Liver (tissue), 9 donors: ENCODE results near the gene STK32C. TPM values are rescaled to one million over a fixed set of nuclear protein-coding genes. Genes with fewer than 3 reads are reported as not detected.

ENCODE experiments used
- DNase-seq: peaks from one replicate; pipeline ENCODE4 v3.0.0-alpha.2; 2017; ENCODE audit warnings: low spot score
- H3K27ac ChIP-seq, 2 donors: one replicate each; pipeline ENCODE4 v1.7.0; 2013; ENCODE audit warnings: inconsistent platforms in 2 of 2, low read length in 2 of 2, control low read depth in 1 of 2, low read depth in 1 of 2, mild to moderate bottlenecking in 1 of 2
- H3K27me3 ChIP-seq, 4 donors: one replicate each; pipeline versions ENCODE4 v1.6.1 to v1.7.0; 2013; ENCODE audit warnings: low read length in 3 of 4, inconsistent platforms in 1 of 4, mild to moderate bottlenecking in 1 of 4, moderate library complexity in 1 of 4; ENCODE audit not compliant: control insufficient read depth in 4 of 4, insufficient read depth in 4 of 4
- H3K36me3 ChIP-seq, 4 donors: one replicate each; pipeline versions ENCODE4 v1.6.1 to v1.7.0; 2013; ENCODE audit warnings: low read length in 3 of 4, mild to moderate bottlenecking in 3 of 4, low read depth in 1 of 4, moderate library complexity in 1 of 4; ENCODE audit not compliant: control insufficient read depth in 4 of 4, insufficient read depth in 3 of 4
- H3K4me1 ChIP-seq, 4 donors: one replicate each; pipeline versions ENCODE4 v1.6.1 to v1.7.0; 2013; ENCODE audit warnings: low read length in 3 of 4, mild to moderate bottlenecking in 3 of 4, moderate library complexity in 1 of 4; ENCODE audit not compliant: control insufficient read depth in 4 of 4, insufficient read depth in 4 of 4
- H3K4me3 ChIP-seq, 3 donors: one replicate each; pipeline versions ENCODE4 v1.6.1 to v1.7.0; 2013; ENCODE audit warnings: low read length in 3 of 3, control low read depth in 1 of 3, low read depth in 1 of 3, mild to moderate bottlenecking in 1 of 3
- H3K9ac ChIP-seq, 2 donors: one replicate each; pipeline ENCODE4 v1.7.0; 2013; ENCODE audit warnings: low read length in 2 of 2, mild to moderate bottlenecking in 2 of 2, moderate library complexity in 2 of 2, control low read depth in 1 of 2, low read depth in 1 of 2
- H3K9me3 ChIP-seq, 4 donors: one replicate each; pipeline versions ENCODE4 v1.6.1 to v1.7.0; 2013; ENCODE audit warnings: low read length in 3 of 4; ENCODE audit not compliant: control insufficient read depth in 4 of 4
- CTCF ChIP-seq: fragments of 150-350 bp; IDR thresholded peaks from 2 replicates; pipeline ENCODE4 v1.5.1; 2017; ENCODE audit warnings: improper control_type of control experiment, low read depth, low read length; ENCODE audit not compliant: missing input control
- EGR1 ChIP-seq, 2 donors: IDR thresholded peaks; 2 replicates each; pipeline ENCODE4 v1.6.1; 2016 to 2018; ENCODE audit warnings: antibody characterized with exemption in 2 of 2, low read depth in 2 of 2
- FOXA1 ChIP-seq: IDR thresholded peaks from 2 replicates; pipeline ENCODE4 v1.6.1; 2016; ENCODE audit warnings: antibody characterized with exemption
- FOXA2 ChIP-seq: IDR thresholded peaks from 2 replicates; pipeline ENCODE4 v1.6.1; 2016; ENCODE audit warnings: antibody characterized with exemption
- GABPA ChIP-seq, 2 donors: IDR thresholded peaks in 1 of 2; conservative IDR thresholded peaks in 1 of 2; 2 replicates each; pipeline ENCODE4 v1.6.1; 2016; ENCODE audit warnings: antibody characterized with exemption in 2 of 2, mild to moderate bottlenecking in 1 of 2, moderate library complexity in 1 of 2
- HNF4A ChIP-seq, 2 donors: conservative IDR thresholded peaks; 2 replicates each; pipeline ENCODE4 v1.6.1; 2016; ENCODE audit warnings: antibody characterized with exemption in 2 of 2, mild to moderate bottlenecking in 2 of 2
- HNF4G ChIP-seq: IDR thresholded peaks from 2 replicates; pipeline ENCODE4 v1.6.1; 2016; ENCODE audit warnings: antibody characterized with exemption
- JUND ChIP-seq, 2 donors: IDR thresholded peaks; 2 replicates each; pipeline ENCODE4 v1.6.1; 2016; ENCODE audit warnings: antibody characterized with exemption in 2 of 2
- MAX ChIP-seq: IDR thresholded peaks from 2 replicates; pipeline ENCODE4 v1.6.1; 2016; ENCODE audit warnings: antibody characterized with exemption
- NR2F2 ChIP-seq: IDR thresholded peaks from 2 replicates; pipeline ENCODE4 v1.6.1; 2016; ENCODE audit warnings: antibody characterized with exemption
- RAD21 ChIP-seq, 2 donors: IDR thresholded peaks; 2 replicates each; pipeline ENCODE4 v1.6.1; 2016; ENCODE audit warnings: antibody characterized with exemption in 2 of 2, mild to moderate bottlenecking in 2 of 2
- REST ChIP-seq: IDR thresholded peaks from 2 replicates; pipeline ENCODE4 v1.6.1; 2016; ENCODE audit warnings: antibody characterized with exemption, mild to moderate bottlenecking
- RXRA ChIP-seq, 2 donors: IDR thresholded peaks; 2 replicates each; pipeline ENCODE4 v1.6.1; 2017 to 2018; ENCODE audit warnings: antibody characterized with exemption in 2 of 2, mild to moderate bottlenecking in 1 of 2
- SP1 ChIP-seq: IDR thresholded peaks from 2 replicates; pipeline ENCODE4 v1.6.1; 2018; ENCODE audit warnings: antibody characterized with exemption, mild to moderate bottlenecking
- TAF1 ChIP-seq: conservative IDR thresholded peaks from 2 replicates; pipeline ENCODE4 v1.6.1; 2016; ENCODE audit warnings: antibody characterized with exemption, mild to moderate bottlenecking
- YY1 ChIP-seq: IDR thresholded peaks from 2 replicates; pipeline ENCODE4 v1.6.1; 2016; ENCODE audit warnings: antibody characterized with exemption, mild to moderate bottlenecking
- WGBS: extraction: QIAGEN DNeasy Blood & Tissue Kit; methylation state at CpG from one replicate; pipeline ENCODE4 v1.1.7; 2013; 5-methylcytosine and 5-hydroxymethylcytosine counted together
- polyA plus RNA-seq, 2 donors: library from polyadenylated mRNA; stranded (reverse) in 1 of 2; unstranded in 1 of 2; fragments of 200-250 nt in 1 of 2; fragments of >200 nt in 1 of 2; fragmentation: Nextera tagmentation in 1 of 2; extraction: Ambion mirVana in 1 of 2; gene quantifications; one replicate each; pipeline versions ENCODE4 v1.2.1 to v1.2.3, GENCODE V29; 2013 to 2015
- total RNA-seq, 2 donors: library from RNA; depleted of rRNA; stranded (reverse); fragments of >200 nt; gene quantifications; one replicate each; pipeline ENCODE4 v1.2.3, GENCODE V29; 2014
- TF ChIP-seq, protein P1 (sequence below): IDR thresholded peaks from 2 replicates; pipeline ENCODE4 v1.6.1; 2016; ENCODE audit warnings: antibody characterized with exemption
- TF ChIP-seq, protein P2 (sequence below): IDR thresholded peaks from 2 replicates; pipeline ENCODE4 v1.6.1; 2016; ENCODE audit warnings: antibody characterized with exemption
- donor health status: healthy.
- donor health status: healthy.
- donor health status: healthy.
- donor health status: healthy.
- donor health status: healthy.

STK32C gene
- total and polyA plus RNA-seq, 4 donors: 1.8 to 4.6 (median 2.2) TPM

DNA sequence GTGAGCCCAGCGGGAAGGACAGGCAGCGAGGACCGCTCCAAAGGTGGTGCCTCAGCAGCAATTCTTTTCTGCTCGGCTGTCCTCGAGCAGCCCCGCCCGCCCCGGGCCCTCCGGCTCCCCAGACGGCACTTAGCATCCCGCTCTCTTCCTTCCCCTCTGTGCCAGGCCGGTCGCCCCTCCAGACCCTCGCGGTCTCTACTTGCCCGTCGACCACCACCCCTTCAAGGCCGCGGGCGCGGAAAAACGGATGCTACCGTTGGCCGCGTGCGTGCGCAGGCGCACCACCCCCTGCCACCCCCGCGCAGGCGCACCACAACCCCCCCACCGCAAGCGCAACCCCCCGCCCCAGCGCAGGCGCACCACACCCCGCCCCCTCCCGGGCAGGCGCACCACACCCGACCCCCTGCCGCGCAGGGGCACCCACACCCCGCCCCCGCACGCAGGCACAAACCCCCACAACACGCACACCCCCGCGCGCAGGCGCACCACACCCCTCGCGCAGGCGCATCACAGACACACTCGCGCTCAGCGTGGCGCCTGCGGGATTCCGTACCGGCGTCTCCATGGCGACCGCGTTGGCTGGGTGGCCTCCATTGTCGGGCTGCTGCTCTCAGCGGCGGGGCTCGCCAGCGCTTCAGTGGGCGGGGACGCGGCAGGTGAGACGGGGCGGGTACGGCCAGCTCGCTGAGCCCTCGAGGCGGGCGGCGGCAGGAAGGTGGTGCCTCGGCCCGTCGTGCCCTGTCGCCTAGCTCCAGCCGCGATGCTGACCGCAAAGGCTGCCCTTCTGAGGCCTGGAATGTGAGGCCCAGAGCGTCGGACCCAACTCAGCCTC is 24.1 kb upstream of the STK32C start, which contains the start of gene LRRC27:
Gene LRRC27 (plus strand): TSS at position 593 of the 832 bp plus-strand sequence. CDS start 1,332 bp downstream, outside the sequence.
- peak; percentile 98 for DNase-seq
- peak within 1 kb of the TSS; percentile 71 to 82 for H3K27ac ChIP-seq
- under 1% methylated on average over 89 of the region's 89 CpGs for WGBS
- H3K4me3 ChIP-seq: peak within 1 kb of the TSS; percentile 75 to 96 (median 75)
- H3K9me3 ChIP-seq: no peaks in the 10 kb centered on the region
- peak within 1 kb of the TSS; percentile 22 to 68 for H3K9ac ChIP-seq
- H3K36me3 ChIP-seq: no peaks in the 10 kb centered on the region
- H3K27me3 ChIP-seq: no peaks in the 10 kb centered on the region
- no peak for TF ChIP-seq REST
- TF ChIP-seq MAX: no peak
- no peak for TF ChIP-seq GABPA (IDR thresholded peaks at IDR 0.05 in 1 of 2, conservative IDR thresholded peaks at IDR 0.05 in 1 of 2)
- peak; percentile 96 for TF ChIP-seq YY1
- TF ChIP-seq NR2F2: no peak
- no peak for TF ChIP-seq HNF4G
- TF ChIP-seq EGR1 (IDR thresholded peaks at IDR 0.05; ENCODE audit: low read depth in 2 of 2): peak; percentile 99 to 100
- TF ChIP-seq, protein P1, sequence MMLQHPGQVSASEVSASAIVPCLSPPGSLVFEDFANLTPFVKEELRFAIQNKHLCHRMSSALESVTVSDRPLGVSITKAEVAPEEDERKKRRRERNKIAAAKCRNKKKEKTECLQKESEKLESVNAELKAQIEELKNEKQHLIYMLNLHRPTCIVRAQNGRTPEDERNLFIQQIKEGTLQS: no peak
- TF ChIP-seq RAD21 (IDR thresholded peaks at IDR 0.05): no peak
- TF ChIP-seq TAF1: no peak
- no peak for TF ChIP-seq CTCF
- peak; percentile 13 for TF ChIP-seq FOXA1
- TF ChIP-seq JUND (IDR thresholded peaks at IDR 0.05): no peak
- TF ChIP-seq RXRA (IDR thresholded peaks at IDR 0.05): no peak
- TF ChIP-seq FOXA2: no peak
- TF ChIP-seq HNF4A (conservative IDR thresholded peaks at IDR 0.05): no peak
- TF ChIP-seq, protein P2, sequence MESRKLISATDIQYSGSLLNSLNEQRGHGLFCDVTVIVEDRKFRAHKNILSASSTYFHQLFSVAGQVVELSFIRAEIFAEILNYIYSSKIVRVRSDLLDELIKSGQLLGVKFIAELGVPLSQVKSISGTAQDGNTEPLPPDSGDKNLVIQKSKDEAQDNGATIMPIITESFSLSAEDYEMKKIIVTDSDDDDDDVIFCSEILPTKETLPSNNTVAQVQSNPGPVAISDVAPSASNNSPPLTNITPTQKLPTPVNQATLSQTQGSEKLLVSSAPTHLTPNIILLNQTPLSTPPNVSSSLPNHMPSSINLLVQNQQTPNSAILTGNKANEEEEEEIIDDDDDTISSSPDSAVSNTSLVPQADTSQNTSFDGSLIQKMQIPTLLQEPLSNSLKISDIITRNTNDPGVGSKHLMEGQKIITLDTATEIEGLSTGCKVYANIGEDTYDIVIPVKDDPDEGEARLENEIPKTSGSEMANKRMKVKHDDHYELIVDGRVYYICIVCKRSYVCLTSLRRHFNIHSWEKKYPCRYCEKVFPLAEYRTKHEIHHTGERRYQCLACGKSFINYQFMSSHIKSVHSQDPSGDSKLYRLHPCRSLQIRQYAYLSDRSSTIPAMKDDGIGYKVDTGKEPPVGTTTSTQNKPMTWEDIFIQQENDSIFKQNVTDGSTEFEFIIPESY: peak; percentile 32
- TF ChIP-seq SP1: peak; percentile 15
- H3K4me1 ChIP-seq: peaks cover 7 to 25% (median 14%) of the 10 kb centered on the region in 4 donors
